ENCODE results near the gene MTSS2.

The MTSS2 gene

DNA sequence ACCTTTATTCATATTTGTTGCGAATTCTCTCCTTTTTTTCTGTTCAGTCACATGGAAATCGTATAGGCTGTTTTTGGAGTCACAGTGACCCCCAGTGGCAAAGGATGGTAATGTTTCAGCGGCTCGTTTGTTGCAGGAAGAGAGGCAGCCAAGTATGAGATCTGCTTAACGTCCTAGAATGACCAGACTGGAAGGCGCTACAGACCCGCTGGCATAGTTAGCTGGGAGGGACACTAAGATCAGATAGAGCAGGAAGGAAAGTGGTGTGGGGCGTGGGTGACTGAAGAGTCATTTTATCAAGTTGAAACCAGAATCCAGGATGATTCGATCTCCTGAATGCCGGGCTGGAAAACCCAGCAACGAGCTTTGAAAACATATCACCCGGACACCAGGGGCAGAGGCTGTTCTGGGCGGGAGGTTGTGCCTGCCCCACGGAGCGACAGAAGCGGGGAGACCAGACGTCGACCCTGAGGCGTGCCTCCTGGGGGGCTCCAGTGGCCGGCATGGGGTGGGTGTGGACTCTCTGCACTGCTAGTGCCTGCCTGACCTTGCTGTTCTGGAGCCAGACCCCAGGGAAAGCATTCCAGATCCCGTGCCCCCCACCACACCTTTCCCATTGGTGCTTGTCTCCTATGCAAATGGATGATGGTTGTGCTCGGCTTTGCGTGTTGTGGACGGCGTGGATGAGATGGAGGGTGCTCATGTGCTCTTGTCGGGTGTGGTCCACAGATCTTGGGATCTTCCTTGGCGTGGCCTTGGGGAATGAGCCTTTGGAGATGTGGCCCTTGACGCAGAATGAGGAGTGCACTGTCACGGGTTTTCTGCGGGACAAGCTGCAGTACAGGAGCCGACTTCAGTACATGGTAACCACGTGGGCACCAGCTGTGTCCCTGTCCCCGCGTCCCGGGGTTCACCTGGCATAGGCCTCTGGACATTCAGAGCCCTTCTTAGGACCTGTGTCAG, 31.8 kb downstream of the MTSS2 start:
- TF ChIP-seq, protein P1, sequence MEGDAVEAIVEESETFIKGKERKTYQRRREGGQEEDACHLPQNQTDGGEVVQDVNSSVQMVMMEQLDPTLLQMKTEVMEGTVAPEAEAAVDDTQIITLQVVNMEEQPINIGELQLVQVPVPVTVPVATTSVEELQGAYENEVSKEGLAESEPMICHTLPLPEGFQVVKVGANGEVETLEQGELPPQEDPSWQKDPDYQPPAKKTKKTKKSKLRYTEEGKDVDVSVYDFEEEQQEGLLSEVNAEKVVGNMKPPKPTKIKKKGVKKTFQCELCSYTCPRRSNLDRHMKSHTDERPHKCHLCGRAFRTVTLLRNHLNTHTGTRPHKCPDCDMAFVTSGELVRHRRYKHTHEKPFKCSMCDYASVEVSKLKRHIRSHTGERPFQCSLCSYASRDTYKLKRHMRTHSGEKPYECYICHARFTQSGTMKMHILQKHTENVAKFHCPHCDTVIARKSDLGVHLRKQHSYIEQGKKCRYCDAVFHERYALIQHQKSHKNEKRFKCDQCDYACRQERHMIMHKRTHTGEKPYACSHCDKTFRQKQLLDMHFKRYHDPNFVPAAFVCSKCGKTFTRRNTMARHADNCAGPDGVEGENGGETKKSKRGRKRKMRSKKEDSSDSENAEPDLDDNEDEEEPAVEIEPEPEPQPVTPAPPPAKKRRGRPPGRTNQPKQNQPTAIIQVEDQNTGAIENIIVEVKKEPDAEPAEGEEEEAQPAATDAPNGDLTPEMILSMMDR (IDR thresholded peaks at IDR 0.05; ENCODE audit: low read depth, low read length, missing control alignments) = peak; percentile 87
- in situ Hi-C loops (cut with HindIII; ENCODE audit: low pct_ligation_motif_present, low sequenced_read_pairs) = no loop called here
- Histone ChIP-seq H3K4me3 (ENCODE audit: low read depth, low read length) (peak overlapping the region; percentile 39), H3K27ac (no peak overlapping the region), H3K27me3 (replicated peaks) (no peaks in the 10 kb centered on the region), H3K36me3 (replicated peaks) (no peaks in the 10 kb centered on the region)
- peak; percentile 83 for DNase-seq

DNA sequence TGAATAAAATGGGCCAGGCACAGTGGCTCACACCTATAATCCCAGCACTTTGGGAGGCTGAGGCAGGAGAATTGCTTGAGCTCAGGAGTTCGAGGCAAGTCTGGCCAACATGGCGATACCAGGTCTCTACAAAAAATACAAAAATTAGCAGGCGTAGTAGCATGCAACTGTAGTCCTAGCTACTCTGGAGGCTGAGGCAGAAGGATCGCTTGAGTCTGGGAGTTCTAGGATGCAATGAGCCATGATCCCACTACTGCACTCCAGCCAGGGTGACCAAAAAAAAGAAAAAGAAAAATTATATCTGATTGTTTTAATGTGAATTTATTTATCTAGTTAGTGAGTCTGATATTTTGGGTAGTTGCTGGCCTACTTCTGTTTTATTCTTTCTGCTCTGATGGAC, 32.4 kb downstream of the MTSS2 start:
- Histone ChIP-seq H3K27ac (no peak overlapping the region), H3K36me3 (replicated peaks) (no peaks in the 10 kb centered on the region), H3K27me3 (replicated peaks) (no peaks in the 10 kb centered on the region), H3K4me3 (ENCODE audit: low read depth, low read length) (no peak overlapping the region)
- in situ Hi-C loops (cut with HindIII; ENCODE audit: low pct_ligation_motif_present, low sequenced_read_pairs) = no loop called here
- TF ChIP-seq, protein P1 (IDR thresholded peaks at IDR 0.05; ENCODE audit: low read depth, low read length, missing control alignments) = no peak
- no peak for DNase-seq

DNA sequence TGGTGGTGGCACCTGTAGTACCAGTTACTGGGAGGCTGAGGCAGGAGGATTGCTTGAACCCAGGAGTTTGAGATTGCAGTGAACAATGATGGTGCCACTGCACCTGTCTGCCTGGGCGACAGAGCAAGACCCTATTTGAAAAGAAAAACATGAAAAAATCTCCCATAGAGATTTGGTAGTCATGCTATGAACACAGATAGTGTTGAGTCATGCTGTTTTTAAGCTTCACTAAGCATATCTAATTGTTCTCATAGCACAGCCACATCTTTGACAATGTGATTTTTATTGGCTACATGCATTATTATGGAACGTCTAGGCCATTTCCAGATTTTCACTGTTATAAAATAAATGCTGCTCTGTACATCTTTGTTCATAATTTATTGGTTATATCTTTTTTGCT, 33.5 kb downstream of the MTSS2 start:
- TF ChIP-seq, protein P1 (IDR thresholded peaks at IDR 0.05; ENCODE audit: low read depth, low read length, missing control alignments) = no peak
- no peak for DNase-seq
- Histone ChIP-seq H3K4me3 (ENCODE audit: low read depth, low read length) (no peak overlapping the region), H3K27ac (no peak overlapping the region), H3K36me3 (replicated peaks) (no peaks in the 10 kb centered on the region), H3K27me3 (replicated peaks) (no peaks in the 10 kb centered on the region)
- in situ Hi-C loops (cut with HindIII; ENCODE audit: low pct_ligation_motif_present, low sequenced_read_pairs) = no loop called here

DNA sequence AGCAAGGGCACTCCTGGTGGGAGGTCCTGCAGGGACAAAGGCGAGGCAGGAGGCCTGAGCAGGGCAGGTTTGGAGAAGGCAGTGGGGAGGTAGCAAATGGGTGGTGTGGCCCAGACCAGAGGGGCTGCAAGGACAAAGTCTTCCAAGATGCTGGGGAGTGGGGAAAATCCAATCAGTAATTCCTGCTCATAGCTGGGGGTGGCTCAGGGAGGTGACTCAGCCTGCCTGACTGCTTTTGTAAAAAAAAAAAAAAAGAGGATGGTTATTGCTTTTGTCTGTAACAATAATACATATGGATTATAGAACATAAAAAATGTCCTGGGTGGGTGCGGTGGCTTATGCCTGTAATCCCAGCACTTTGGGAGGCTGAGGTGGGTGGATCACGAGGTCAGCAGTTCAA, 34.3 kb downstream of the MTSS2 start:
- Histone ChIP-seq H3K4me3 (ENCODE audit: low read depth, low read length) (no peak overlapping the region), H3K27ac (no peak overlapping the region), H3K36me3 (replicated peaks) (no peaks in the 10 kb centered on the region), H3K27me3 (replicated peaks) (no peaks in the 10 kb centered on the region)
- DNase-seq = no peak
- in situ Hi-C loops (cut with HindIII; ENCODE audit: low pct_ligation_motif_present, low sequenced_read_pairs) = no loop called here
- TF ChIP-seq, protein P1 (IDR thresholded peaks at IDR 0.05; ENCODE audit: low read depth, low read length, missing control alignments) = no peak

DNA sequence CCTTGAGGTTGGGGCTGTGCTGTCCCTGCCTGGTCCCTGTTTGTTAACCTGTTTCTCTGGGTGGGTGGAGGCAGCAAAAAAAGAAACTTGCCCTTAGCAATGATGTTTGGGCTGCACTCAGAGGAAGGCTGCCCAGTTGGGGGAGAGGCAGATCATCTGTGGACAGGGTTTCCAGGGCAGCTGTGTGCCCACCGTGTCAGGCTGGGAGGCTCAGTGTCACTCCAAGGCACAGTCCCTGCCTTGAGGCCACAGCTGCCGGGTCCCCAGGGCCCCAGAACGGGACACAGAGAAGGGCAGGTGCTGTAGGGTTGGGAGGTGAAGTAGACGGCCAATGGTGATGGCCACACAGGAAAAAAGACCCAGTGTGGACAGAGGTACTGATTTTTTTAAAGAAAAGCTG, 35.6 kb downstream of the MTSS2 start:
- DNase-seq = no peak
- H3K27ac ChIP-seq = no peak overlapping the region
- in situ Hi-C loops (cut with HindIII; ENCODE audit: low pct_ligation_motif_present, low sequenced_read_pairs) = no loop called here
- no peak overlapping the region for H3K4me3 ChIP-seq (ENCODE audit: low read depth, low read length)
- TF ChIP-seq, protein P1 (IDR thresholded peaks at IDR 0.05; ENCODE audit: low read depth, low read length, missing control alignments) = no peak
- H3K36me3 ChIP-seq (replicated peaks) = no peaks in the 10 kb centered on the region
- no peaks in the 10 kb centered on the region for H3K27me3 ChIP-seq (replicated peaks)

Measured in brain microvascular endothelial cell (primary cell).